HCT116 (cell line): Measurements from ENCODE around the gene FRMD4A.
"Not testable (repeated sequence)": the region's sequence is repeated elsewhere in the genome, so short reads cannot be mapped to it uniquely, and the experiment has no call there.

Experiments used
- CEBPB ChIP-seq: IDR thresholded peaks from 2 replicates; pipeline ENCODE4 v1.6.1; 2012; ENCODE audit warnings: low read depth
- CTCF ChIP-seq, 3 experiments: fragments of 200-600 bp in 1 of 3; sonication (generic) in 1 of 3; IDR thresholded peaks in 2 of 3; conservative IDR thresholded peaks in 1 of 3; 2 replicates each; pipeline ENCODE4 v1.5.1; 2012 to 2017; ENCODE audit warnings: low read depth in 2 of 3, low read length in 2 of 3, antibody characterized with exemption in 1 of 3, borderline replicate concordance in 1 of 3, control low read depth in 1 of 3, mild to moderate bottlenecking in 1 of 3, mixed read lengths in 1 of 3, mixed run types in 1 of 3, moderate library complexity in 1 of 3; ENCODE audit not compliant: insufficient read depth in 1 of 3
- JUND ChIP-seq: IDR thresholded peaks from 2 replicates; pipeline ENCODE4 v1.6.1; 2012
- MAX ChIP-seq: IDR thresholded peaks from 2 replicates; pipeline ENCODE4 v1.6.1; 2012
- POLR2A ChIP-seq: IDR thresholded peaks from 2 replicates; pipeline ENCODE4 v1.7.0; 2011; ENCODE audit warnings: borderline replicate concordance; ENCODE audit not compliant: insufficient read depth, insufficient read length; ENCODE audit errors: extremely low read depth
- POLR2AphosphoS5 ChIP-seq: IDR thresholded peaks from 2 replicates; pipeline ENCODE4 v1.6.1; 2011; ENCODE audit warnings: mild to moderate bottlenecking, low read depth, low read length, moderate library complexity
- RAD21 ChIP-seq: IDR thresholded peaks from 2 replicates; pipeline ENCODE4 v1.6.1; 2012; ENCODE audit warnings: low read depth, mild to moderate bottlenecking
- REST ChIP-seq: IDR thresholded peaks from 2 replicates; pipeline ENCODE4 v1.6.1; 2012; ENCODE audit warnings: low read depth
- SIN3A ChIP-seq: IDR thresholded peaks from 2 replicates; pipeline ENCODE4 v1.6.1; 2012; ENCODE audit warnings: low read depth
- ZFX ChIP-seq: fragments of 450-650 bp; IDR thresholded peaks from 2 replicates; pipeline ENCODE4 v1.6.1; 2017
- ZNF274 ChIP-seq: fragments of 200-500 bp; sonication (Bioruptor generic); IDR thresholded peaks from 2 replicates; pipeline ENCODE4 v1.6.1; 2014; ENCODE audit warnings: mild to moderate bottlenecking, low read depth, low read length, inconsistent platforms

GRCh38 chr10:13715596-13715995, 615.1 kb downstream of the FRMD4A start:
- not testable (repeated sequence) for TF ChIP-seq CEBPB; SIN3A; CTCF (IDR thresholded peaks at IDR 0.05 in 2 of 3, conservative IDR thresholded peaks at IDR 0.05 in 1 of 3; ENCODE audit: borderline replicate concordance in 1 of 3, insufficient read depth in 1 of 3, low read depth in 2 of 3, low read length in 2 of 3); POLR2AphosphoS5; POLR2A; REST; ZNF274; RAD21; JUND; ZFX; MAX
